H1 (cell line): Measurements from ENCODE around the gene FOSL2. TPM values are rescaled to one million over a fixed set of nuclear protein-coding genes. Genes with fewer than 3 reads are reported as not detected.

Experiments used
- CTCF ChIA-PET: fragments of 300-600 bp; sonication (Branson Sonifier 250); formaldehyde crosslinking; loops from one replicate; lab custom pipeline; 2021; ENCODE audit not compliant: partially characterized antibody; lab: Charles Lee
- POLR2A ChIA-PET: fragments of 300-600 bp; sonication (Branson Sonifier 250); formaldehyde crosslinking; loops from one replicate; lab custom pipeline; 2021; ENCODE audit warnings: inconsistent platforms; ENCODE audit not compliant: partially characterized antibody; lab: Charles Lee
- DNase-seq, 2 experiments: peaks; one replicate each; pipeline versions ENCODE4 v3.0.0 to v3.0.0-alpha.2; 2010 to 2022; ENCODE audit warnings: low spot score in 2 of 2, low read depth in 1 of 2, mixed read lengths in 1 of 2
- FAIRE-seq: peaks from 2 replicates; lab custom pipeline; 2011; peaks lifted over from hg19 to GRCh38; lab: Jason Lieb, UNC
- H2AFZ ChIP-seq: 2 replicates; pipeline ENCODE4 v1.8.1; 2012; ENCODE audit warnings: low read length, inconsistent platforms
- H2AK5ac ChIP-seq: 2 replicates; pipeline ENCODE4 v1.6.1; 2013; ENCODE audit warnings: low read depth, low read length
- H2BK120ac ChIP-seq: replicated peaks from 2 replicates; pipeline ENCODE3; 2013; ENCODE audit warnings: low read depth, low read length, inconsistent platforms
- H2BK12ac ChIP-seq: 2 replicates; pipeline ENCODE4 v1.6.1; 2013; ENCODE audit warnings: low read depth, low read length
- H2BK15ac ChIP-seq: 2 replicates; pipeline ENCODE4 v1.6.1; 2013; ENCODE audit warnings: low read length
- H2BK20ac ChIP-seq: 2 replicates; pipeline ENCODE4 v1.6.1; 2013; ENCODE audit warnings: low read length
- H2BK5ac ChIP-seq: 2 replicates; pipeline ENCODE4 v1.6.1; 2013; ENCODE audit warnings: low read depth, low read length
- H3K14ac ChIP-seq: 2 replicates; pipeline ENCODE4 v1.6.1; 2013; ENCODE audit warnings: inconsistent platforms; ENCODE audit not compliant: insufficient read length
- H3K18ac ChIP-seq: 2 replicates; pipeline ENCODE4 v1.6.1; 2013; ENCODE audit warnings: low read length; ENCODE audit errors: extremely low read depth
- H3K23ac ChIP-seq: 2 replicates; pipeline ENCODE4 v1.6.1; 2013; ENCODE audit warnings: inconsistent platforms; ENCODE audit not compliant: insufficient read length
- H3K23me2 ChIP-seq: 2 replicates; pipeline ENCODE4 v1.6.1; 2013; ENCODE audit warnings: low read depth, low read length
- H3K27ac ChIP-seq: 2 replicates; pipeline ENCODE4 v1.6.1; 2011; ENCODE audit warnings: low read depth, low read length, inconsistent platforms
- H3K27me3 ChIP-seq, 4 experiments: replicated peaks in 1 of 4; 1 replicate in 1 of 4; 2 replicates in 3 of 4; pipeline versions ENCODE4 v1.6.1 to v1.8.1; 2011 to 2013; ENCODE audit warnings: low read length in 3 of 4, mild to moderate bottlenecking in 3 of 4, inconsistent platforms in 2 of 4, mixed read lengths in 2 of 4, moderate library complexity in 1 of 4; ENCODE audit not compliant: control insufficient read depth in 3 of 4, insufficient read depth in 3 of 4; ENCODE audit errors: extremely low read depth in 1 of 4
- H3K36me3 ChIP-seq, 4 experiments: 2 replicates each; pipeline versions ENCODE4 v1.6.1 to v1.8.1; 2011 to 2013; ENCODE audit warnings: mild to moderate bottlenecking in 4 of 4, low read length in 3 of 4, moderate library complexity in 2 of 4, control low read depth in 1 of 4, inconsistent platforms in 1 of 4; ENCODE audit not compliant: insufficient read depth in 4 of 4, control insufficient read depth in 2 of 4
- H3K4ac ChIP-seq: replicated peaks from 2 replicates; pipeline ENCODE3; 2013; ENCODE audit warnings: low read length, low read depth, mixed read lengths, inconsistent platforms; ENCODE audit not compliant: insufficient read length
- H3K4me1 ChIP-seq, 4 experiments: replicated peaks in 1 of 4; 1 replicate in 1 of 4; 2 replicates in 3 of 4; pipeline versions ENCODE4 v1.6.1 to v1.8.1; 2011 to 2013; ENCODE audit warnings: low read length in 3 of 4, inconsistent platforms in 2 of 4, mixed read lengths in 1 of 4; ENCODE audit not compliant: insufficient read depth in 4 of 4, control insufficient read depth in 3 of 4
- H3K4me2 ChIP-seq, 2 experiments: 2 replicates each; pipeline versions ENCODE4 v1.6.1 to v1.8.1; 2011 to 2013; ENCODE audit warnings: low read depth in 2 of 2, low read length in 2 of 2, control low read depth in 1 of 2, inconsistent platforms in 1 of 2, mild to moderate bottlenecking in 1 of 2; ENCODE audit not compliant: insufficient read depth in 1 of 2
- H3K4me3 ChIP-seq, 4 experiments: fragments of 200-600, 300-600 bp in 1 of 4; sonication (generic), shearing (Covaris generic), sonication (Bioruptor Twin) in 1 of 4; 2 replicates each; pipeline versions ENCODE4 v1.5.1 to v1.8.1; 2011 to 2016; ENCODE audit warnings: low read length in 4 of 4, low read depth in 3 of 4, control low read depth in 2 of 4, inconsistent platforms in 2 of 4, mild to moderate bottlenecking in 2 of 4, mixed read lengths in 1 of 4, moderate library complexity in 1 of 4; ENCODE audit not compliant: insufficient read depth in 2 of 4; ENCODE audit errors: extremely low read depth in 1 of 4
- H3K56ac ChIP-seq: replicated peaks from 2 replicates; pipeline ENCODE3; 2013; ENCODE audit warnings: low read depth, mild to moderate bottlenecking, mixed read lengths, low read length, inconsistent platforms; ENCODE audit not compliant: insufficient read length
- H3K79me1 ChIP-seq: 2 replicates; pipeline ENCODE4 v1.6.1; 2013; ENCODE audit warnings: low read depth, low read length, control low read depth
- H3K79me2 ChIP-seq, 2 experiments: 2 replicates each; pipeline versions ENCODE4 v1.6.1 to v1.8.1; 2012 to 2013; ENCODE audit warnings: low read length in 2 of 2, mild to moderate bottlenecking in 2 of 2, inconsistent platforms in 1 of 2; ENCODE audit not compliant: insufficient read depth in 2 of 2, control insufficient read depth in 1 of 2
- H3K9ac ChIP-seq, 4 experiments: replicated peaks in 1 of 4; 1 replicate in 1 of 4; 2 replicates in 3 of 4; pipeline versions ENCODE4 v1.6.1 to v1.8.1; 2011 to 2013; ENCODE audit warnings: low read depth in 3 of 4, low read length in 3 of 4, control low read depth in 2 of 4, mild to moderate bottlenecking in 2 of 4, moderate library complexity in 2 of 4, inconsistent platforms in 1 of 4; ENCODE audit errors: extremely low read depth in 1 of 4
- H3K9me3 ChIP-seq, 2 experiments: 2 replicates each; pipeline versions ENCODE4 v1.6.1 to v1.8.1; 2012 to 2013; ENCODE audit warnings: mild to moderate bottlenecking in 2 of 2, moderate library complexity in 2 of 2, control low read depth in 1 of 2, inconsistent platforms in 1 of 2, low read depth in 1 of 2, low read length in 1 of 2, mixed read lengths in 1 of 2; ENCODE audit not compliant: insufficient read depth in 2 of 2
- H4K20me1 ChIP-seq, 2 experiments: replicated peaks in 1 of 2; 2 replicates each; pipeline versions ENCODE3 to v1.8.1; 2011 to 2013; ENCODE audit warnings: inconsistent platforms in 2 of 2, low read length in 2 of 2, mild to moderate bottlenecking in 1 of 2; ENCODE audit not compliant: insufficient read depth in 2 of 2, control insufficient read depth in 1 of 2
- H4K5ac ChIP-seq: 2 replicates; pipeline ENCODE4 v1.6.1; 2013; ENCODE audit warnings: low read length, low read depth, mixed read lengths, inconsistent platforms; ENCODE audit not compliant: insufficient read length
- H4K8ac ChIP-seq: 2 replicates; pipeline ENCODE4 v1.8.0; 2013; ENCODE audit warnings: mild to moderate bottlenecking, moderate library complexity, low read length, inconsistent platforms; ENCODE audit not compliant: insufficient read depth; ENCODE audit errors: extremely low read depth
- H4K91ac ChIP-seq: replicated peaks from 2 replicates; pipeline ENCODE3; 2013; ENCODE audit warnings: low read length, mixed read lengths, inconsistent platforms; ENCODE audit not compliant: insufficient read length
- GTF2F1 ChIP-seq: IDR thresholded peaks from 2 replicates; pipeline ENCODE4 v1.6.1; 2012; ENCODE audit warnings: low read depth, low read length, improper control_type of control experiment, borderline replicate concordance
- NANOG ChIP-seq: IDR thresholded peaks from 2 replicates; pipeline ENCODE4 v1.6.1; 2011; ENCODE audit warnings: low read length, low read depth, mild to moderate bottlenecking, inconsistent platforms; ENCODE audit not compliant: insufficient read depth, poor library complexity, severe bottlenecking
- POLR2A ChIP-seq, 2 experiments: IDR thresholded peaks; 1 replicate in 1 of 2; 2 replicates in 1 of 2; pipeline ENCODE4 v1.6.1; 2011; ENCODE audit warnings: low read depth in 2 of 2, low read length in 2 of 2, mild to moderate bottlenecking in 2 of 2; ENCODE audit errors: control extremely low read depth in 1 of 2
- WGBS, 2 experiments: shearing (Covaris generic) in 1 of 2; methylation state at CpG; one replicate each; pipeline versions ENCODE4 v1.1.6 to v1.1.7; 2013 to 2015; ENCODE audit warnings: low lambda C conversion rate in 2 of 2, mixed read lengths in 2 of 2, inconsistent platforms in 1 of 2, low coverage in 1 of 2, missing lambda C conversion rate in 1 of 2; ENCODE audit not compliant: insufficient replicate concordance in 2 of 2, insufficient coverage in 1 of 2, insufficient read length in 1 of 2; ENCODE audit errors: extremely low coverage in 1 of 2, missing lambda C conversion rate in 1 of 2; 5-methylcytosine and 5-hydroxymethylcytosine counted together
- polyA plus RNA-seq, 7 experiments: library from polyadenylated mRNA; depleted of rRNA in 3 of 7; stranded (reverse) in 5 of 7; unstranded in 2 of 7; fragments of >200 nt in 5 of 7; fragments of 200-250 nt in 2 of 7; gene quantifications; 1 replicate in 5 of 7; 2 replicates in 1 of 7; 4 replicates in 1 of 7; pipeline versions ENCODE4 v1.2.1 to v1.2.3, GENCODE V29; 2011 to 2013; ENCODE audit warnings: missing spikeins in 2 of 7, mixed read lengths in 2 of 7
- total RNA-seq: library from RNA; stranded (reverse); fragmentation: NEBNext Ultra II Directional; extraction: Animal tissue kit (Norgen Biotek cat#: 25700); gene quantifications from 2 replicates; pipeline ENCODE4 v1.2.1, GENCODE V29; 2021

FOSL2 gene
- total and polyA plus RNA-seq, 2 of the 8 experiments (the other 6 are each of a cell fraction or from before 2014, with no cell fraction given): 1.5 to 4.5 TPM

DNA sequence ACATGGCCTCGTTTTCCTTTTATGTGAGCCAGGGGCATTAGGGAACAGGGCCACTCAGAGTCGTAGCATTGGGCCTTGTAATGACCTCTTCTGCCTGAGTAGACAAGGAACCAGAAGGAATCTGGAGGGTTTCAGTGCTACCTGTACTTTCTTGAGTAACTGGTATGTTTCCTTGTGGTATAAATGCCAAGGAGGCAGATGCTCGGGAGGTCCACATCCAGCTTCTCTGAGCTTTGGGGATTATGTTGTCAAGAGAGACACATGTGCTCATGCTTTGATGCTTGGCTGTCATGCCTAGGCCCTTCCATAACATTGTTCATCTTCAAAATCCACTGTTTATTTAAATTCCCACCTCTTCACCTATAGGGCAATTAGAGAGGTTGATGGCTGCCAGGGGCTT lies 26.3 kb downstream of the FOSL2 start:
- H2AFZ ChIP-seq: no peak overlapping the region
- no peaks in the 10 kb centered on the region for H3K79me1 ChIP-seq
- no peak for TF ChIP-seq POLR2A (IDR thresholded peaks at IDR 0.05; ENCODE audit: control extremely low read depth in 1 of 2, low read depth in 2 of 2, low read length in 2 of 2)
- TF ChIP-seq NANOG: no peak
- no peak for TF ChIP-seq GTF2F1
- H3K23ac ChIP-seq: no peak overlapping the region
- no peaks in the 10 kb centered on the region for H3K79me2 ChIP-seq
- H4K20me1 ChIP-seq: no peaks in the 10 kb centered on the region
- H3K36me3 ChIP-seq: no peaks in the 10 kb centered on the region
- ChIA-PET CTCF (interaction anchor here (0.7 to 1.6 kb wide), 8 partner anchors 17 to 715 kb away, joined by 3 to 6 read pairs (median 3); partner anchors contain the start of gene FOSL2), POLR2A (interaction anchor here (0.6 kb wide), 1 partner anchor 287 kb away, joined by 3 read pairs; no protein-coding TSS in a partner anchor)
- H3K9ac ChIP-seq: no peak overlapping the region
- H3K56ac ChIP-seq: no peak overlapping the region
- 94% methylated on average over 3 of the region's 3 CpGs; no CpG with 5 or more reads in 1 of the 2 experiments for WGBS, 2 experiments
- peaks cover 0 to 2% (median under 1%) of the 10 kb centered on the region in 4 experiments; a peak in 5 of 7 replicates for H3K4me1 ChIP-seq
- no peak overlapping the region for H3K4me2 ChIP-seq
- FAIRE-seq (no peak), DNase-seq (no peak)
- no peak overlapping the region for H4K91ac ChIP-seq
- H2BK120ac ChIP-seq: no peak overlapping the region
- no peak overlapping the region for H4K5ac ChIP-seq
- H3K23me2 ChIP-seq: no peaks in the 10 kb centered on the region
- H3K27me3 ChIP-seq: no peaks in the 10 kb centered on the region; a peak in 1 of 7 replicates
- no peaks in the 10 kb centered on the region for H3K9me3 ChIP-seq
- H2AK5ac ChIP-seq: no peak overlapping the region
- H2BK12ac ChIP-seq: no peak overlapping the region
- H3K27ac ChIP-seq: no peak overlapping the region
- no peak overlapping the region for H3K4me3 ChIP-seq
- no peak overlapping the region for H2BK15ac ChIP-seq
- no peak overlapping the region for H2BK20ac ChIP-seq
- no peak overlapping the region for H3K18ac ChIP-seq
- no peak overlapping the region for H4K8ac ChIP-seq
- H3K14ac ChIP-seq: no peak overlapping the region
- H3K4ac ChIP-seq: no peak overlapping the region
- H2BK5ac ChIP-seq: no peak overlapping the region
